ENCODE measurements around the gene CEP170B.
"Not testable (repeated sequence)": the region's sequence is repeated elsewhere in the genome, so short reads cannot be mapped to it uniquely, and the experiment has no call there.

Gene CEP170B

DNA sequence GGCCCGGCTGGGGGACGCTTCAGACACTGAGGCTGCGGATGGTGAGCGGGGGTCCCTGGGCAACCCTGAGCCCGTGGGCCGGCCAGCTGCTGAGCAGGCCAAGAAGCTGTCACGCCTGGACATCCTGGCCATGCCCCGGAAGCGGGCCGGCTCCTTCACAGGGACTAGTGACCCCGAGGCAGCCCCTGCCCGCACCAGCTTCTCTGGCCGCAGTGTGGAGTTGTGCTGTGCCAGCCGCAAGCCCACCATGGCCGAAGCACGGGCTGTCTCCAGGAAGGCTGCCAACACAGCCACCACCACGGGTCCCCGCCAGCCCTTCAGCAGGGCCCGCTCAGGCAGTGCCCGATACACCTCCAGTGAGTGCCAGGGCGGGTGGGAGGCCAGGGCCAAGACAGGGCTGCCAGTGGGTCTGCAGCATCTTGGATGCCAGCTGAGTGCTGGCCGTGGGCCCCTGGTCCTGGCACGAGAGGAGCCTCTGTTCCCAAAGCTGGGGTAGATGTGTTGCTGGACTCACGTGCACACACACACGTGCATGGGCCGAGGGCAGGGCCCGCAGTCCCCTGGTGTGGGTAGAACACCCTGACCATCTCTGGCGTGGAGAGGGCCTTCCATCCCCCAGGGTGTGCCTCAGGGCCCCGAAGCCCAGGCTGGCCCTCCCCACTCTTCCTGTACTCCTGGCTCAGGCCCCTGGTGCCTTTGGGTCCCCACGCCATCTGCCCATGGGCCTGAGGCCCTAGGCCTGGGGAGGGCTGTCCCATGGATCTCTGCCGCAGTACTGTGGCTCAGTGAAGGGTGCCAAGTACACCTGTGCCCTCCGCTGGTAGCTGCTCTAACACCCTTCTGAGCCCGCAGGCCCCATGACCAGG lies 22.8 kb downstream of the CEP170B start:
- DNase-seq (ENCODE audit: extremely low spot score, insufficient read length, low read depth) (no peak), FAIRE-seq (no peak)

DNA sequence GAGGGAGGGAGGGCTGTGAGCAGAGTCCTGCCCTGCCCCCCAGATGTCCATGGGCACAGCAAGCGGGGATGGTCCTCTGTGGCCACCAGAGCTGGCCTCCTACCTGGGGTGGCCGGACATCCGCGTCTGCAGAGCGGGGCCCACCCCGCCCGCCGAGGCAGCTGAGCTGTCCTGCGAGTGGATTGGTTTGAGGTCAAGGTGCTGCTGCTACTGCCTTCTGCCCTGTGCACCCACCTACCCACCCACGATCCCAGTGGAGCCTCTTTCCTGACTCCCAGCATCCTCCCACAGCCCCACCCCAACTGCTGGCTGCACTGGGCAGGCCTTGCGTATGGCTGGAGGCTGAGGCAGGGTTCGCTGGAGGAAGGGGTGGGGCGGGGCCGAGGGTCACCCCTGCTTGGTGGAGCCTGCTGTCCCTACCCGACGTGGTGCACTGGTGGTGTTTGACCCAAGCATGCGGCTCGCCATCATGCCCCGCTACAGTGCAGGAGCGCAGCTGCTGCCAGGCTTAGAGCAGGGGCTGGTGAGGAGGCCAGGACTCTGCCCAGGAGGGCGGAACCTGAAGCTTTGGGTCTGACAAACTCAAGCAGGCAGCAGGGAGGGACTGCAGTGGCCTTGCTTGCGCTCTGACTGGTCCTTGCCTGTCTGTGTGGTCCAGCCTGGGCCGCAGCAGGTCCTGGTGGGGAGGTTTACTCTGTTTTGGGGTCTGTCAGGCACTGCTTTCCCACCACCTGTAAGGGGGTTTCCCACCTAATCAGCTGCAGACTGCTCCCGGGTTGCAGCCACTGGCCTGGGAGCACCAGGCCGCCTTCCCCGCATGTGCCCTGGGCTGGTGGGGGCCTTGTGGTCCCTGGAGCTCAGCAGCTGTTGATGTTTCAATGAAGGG lies 23.7 kb downstream of the CEP170B start:
- no peak for DNase-seq (ENCODE audit: extremely low spot score, insufficient read length, low read depth)
- FAIRE-seq, result no peak

DNA sequence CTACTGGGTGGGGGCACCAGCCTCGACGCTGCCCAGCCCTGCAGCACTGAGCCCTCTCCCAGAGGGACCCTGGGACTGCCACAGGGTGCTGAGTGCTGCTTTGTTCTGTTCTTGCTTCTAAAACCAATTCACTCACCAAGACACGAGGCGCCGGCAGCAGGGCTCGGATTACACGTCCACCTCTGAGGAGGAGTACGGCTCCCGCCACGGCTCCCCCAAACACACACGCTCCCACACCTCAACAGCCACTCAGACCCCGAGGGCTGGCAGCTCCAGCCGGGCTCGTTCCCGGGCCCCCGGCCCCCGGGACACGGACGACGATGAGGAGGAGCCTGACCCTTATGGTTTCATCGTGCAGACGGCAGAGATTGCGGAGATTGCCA lies 24.3 kb downstream of the CEP170B start:
- no peak for FAIRE-seq

DNA sequence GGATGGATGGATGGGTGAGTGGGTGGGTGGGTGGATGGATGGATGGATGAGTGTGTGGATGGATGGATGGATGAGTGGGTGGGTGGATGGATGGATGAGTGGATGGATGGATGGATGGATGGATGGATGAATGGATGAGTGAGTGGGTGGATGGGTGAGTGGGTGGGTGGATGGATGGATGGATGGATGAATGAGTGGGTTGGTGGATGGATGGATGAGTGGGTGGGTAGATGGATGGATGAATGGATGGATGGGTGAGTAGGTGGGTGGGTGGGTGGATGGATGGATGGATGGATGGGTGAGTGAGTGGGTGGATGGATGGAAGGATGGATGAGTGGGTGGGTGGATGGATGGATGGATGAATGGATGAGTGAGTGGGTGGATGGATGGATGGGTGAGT lies 25.2 kb downstream of the CEP170B start:
- not testable (repeated sequence) for DNase-seq (ENCODE audit: extremely low spot score, insufficient read length, low read depth); FAIRE-seq

More for the DNA sequence above, 24.3 kb downstream of the CEP170B start:
- no peak for DNase-seq (ENCODE audit: extremely low spot score, insufficient read length, low read depth)

DNA sequence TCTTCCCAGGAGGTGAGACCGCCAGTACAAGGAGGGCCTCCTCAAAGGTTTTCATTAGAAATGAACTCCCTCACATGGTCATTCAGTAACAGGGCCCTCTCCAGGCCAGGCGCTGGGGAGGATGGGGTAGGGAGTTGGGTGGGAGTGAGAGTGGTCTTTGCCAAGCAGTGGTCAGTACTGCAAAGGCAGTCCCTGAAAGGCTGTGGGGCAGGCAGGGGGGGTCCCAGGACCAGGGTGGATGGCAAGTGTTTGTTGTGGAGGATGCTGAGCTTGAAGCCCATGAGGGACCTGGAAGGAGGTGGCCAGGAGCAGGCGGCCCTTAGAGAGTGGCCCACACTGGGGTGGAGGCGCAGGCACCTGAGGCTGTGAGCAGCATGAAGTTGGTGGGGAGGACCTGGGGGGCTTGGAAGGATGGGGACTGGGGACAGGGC lies 26.1 kb downstream of the CEP170B start:
- FAIRE-seq, result no peak

DNA sequence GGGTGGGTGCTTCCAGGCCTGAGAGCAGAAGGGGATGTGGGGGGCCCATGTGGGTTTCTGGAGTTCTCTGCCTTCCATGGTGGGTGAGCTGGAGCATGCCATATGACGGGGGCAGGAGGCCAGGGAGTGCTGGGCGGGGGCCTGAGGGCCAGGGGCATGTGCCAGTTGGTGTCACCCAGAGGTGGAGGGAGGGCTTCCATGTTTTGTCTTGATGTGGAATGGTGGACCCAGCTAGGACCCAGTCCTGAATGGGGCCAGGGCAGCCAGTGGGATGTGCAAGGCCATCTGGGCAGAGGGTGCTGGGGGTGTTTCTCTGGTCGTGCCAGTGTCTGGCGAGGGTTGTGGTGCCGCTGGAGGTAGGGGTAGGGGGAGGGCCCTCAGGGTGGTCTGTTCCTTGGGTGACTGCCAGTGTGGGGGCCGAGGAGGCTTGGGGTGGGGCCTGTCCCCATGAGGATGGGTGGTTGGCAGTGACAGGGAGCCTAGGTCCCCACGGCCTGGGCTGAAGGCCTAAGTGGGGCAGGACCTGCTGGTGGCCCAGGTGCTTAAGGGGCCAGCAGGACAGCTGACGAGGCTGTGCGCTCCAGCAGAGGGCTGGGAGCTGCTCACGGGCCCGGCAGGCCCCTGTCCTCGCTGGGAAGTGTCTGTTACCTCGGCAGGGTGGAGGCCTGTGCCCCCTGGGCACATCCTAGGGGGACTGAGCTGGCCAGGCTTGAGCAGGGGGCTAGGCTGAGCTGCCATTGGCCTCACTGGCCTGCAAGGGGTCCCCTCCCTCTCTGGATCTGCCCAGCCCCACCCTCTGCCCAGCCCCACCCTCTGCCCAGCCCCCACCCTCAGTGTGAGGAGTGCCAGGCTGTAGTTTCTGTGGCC lies 26.8 kb downstream of the CEP170B start:
- FAIRE-seq (no peak), DNase-seq (ENCODE audit: extremely low spot score, insufficient read length, low read depth) (no peak)

More for the DNA sequence above, 26.1 kb downstream of the CEP170B start:
- DNase-seq (ENCODE audit: extremely low spot score, insufficient read length, low read depth), result no peak

DNA sequence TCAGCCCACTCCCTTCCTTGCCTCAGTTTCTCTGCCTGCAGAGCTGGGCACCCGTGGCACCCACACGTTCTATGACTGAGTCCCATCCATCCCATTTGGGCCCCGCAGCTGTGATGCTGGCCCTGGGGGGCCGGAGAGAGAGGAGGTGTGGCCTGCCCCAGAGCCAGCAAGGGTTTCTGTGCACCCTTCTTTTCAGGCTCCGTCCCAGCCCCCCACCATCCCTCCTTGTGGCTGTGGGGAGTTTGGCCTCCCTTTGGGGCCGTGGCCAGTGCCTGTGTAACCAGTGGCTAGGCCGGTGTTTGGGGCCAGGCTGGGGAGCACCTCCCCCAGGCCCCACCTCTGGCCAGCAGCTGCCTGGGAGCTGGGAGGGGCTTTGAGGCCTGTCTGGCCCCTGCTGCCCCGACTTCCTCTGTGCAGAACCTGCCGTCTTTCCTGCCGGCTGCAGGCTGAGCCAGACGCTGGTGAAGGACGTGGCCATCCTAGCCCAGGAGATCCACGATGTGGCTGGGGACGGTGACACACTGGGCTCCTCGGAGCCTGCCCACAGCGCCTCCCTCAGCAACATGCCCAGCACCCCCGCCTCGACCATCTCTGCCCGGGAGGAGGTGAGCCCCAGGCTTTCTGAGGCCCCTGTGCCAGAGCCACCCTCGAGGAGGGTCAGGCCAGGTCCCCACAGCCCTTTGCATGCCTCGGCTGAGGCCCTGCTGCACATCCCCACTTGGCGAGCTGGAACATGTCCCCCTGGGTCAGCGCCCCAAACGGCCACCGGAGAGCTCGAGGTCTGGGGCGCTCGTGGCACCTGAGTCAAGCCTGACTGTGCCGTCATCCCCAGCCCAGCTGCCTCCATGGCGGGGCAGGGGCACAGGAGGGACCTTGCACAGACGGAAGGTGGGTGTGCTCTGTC lies 27.7 kb downstream of the CEP170B start:
- no peak for FAIRE-seq
- no peak for DNase-seq (ENCODE audit: extremely low spot score, insufficient read length, low read depth)

DNA sequence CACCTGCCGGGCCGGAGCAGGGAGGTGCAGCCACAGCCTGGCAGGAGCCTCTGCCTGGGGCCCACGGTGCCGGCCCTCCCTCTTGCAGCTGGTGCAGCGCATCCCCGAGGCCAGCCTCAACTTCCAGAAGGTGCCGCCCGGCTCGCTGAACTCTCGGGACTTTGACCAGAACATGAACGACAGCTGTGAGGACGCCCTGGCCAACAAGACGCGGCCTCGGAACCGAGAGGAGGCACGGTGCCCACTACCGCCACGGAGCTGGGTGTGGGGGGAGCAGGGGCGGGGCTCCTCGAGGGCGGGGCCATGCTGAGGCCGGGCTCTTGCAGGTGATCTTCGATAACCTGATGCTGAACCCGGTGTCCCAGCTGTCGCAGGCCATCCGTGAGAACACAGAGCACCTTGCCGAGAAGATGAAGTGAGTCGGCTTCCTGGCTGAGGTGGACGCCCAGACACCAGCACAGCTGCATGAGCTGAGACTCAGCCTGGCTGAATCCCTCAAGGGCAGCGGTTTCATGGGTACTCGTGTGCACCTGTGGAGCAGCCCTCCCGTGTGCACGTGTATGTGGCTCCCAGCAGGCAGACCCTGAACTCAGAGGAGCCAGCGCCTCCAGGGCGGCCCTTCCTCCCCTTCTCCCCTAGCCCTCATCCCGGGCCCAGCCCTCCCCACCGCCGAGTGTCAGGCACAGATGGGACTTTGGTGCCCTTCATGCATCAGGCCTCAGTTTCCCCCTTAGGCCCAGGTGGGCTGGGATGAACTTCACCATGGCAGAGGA lies 28.6 kb downstream of the CEP170B start:
- no peak for FAIRE-seq
- DNase-seq (ENCODE audit: extremely low spot score, insufficient read length, low read depth), result no peak

DNA sequence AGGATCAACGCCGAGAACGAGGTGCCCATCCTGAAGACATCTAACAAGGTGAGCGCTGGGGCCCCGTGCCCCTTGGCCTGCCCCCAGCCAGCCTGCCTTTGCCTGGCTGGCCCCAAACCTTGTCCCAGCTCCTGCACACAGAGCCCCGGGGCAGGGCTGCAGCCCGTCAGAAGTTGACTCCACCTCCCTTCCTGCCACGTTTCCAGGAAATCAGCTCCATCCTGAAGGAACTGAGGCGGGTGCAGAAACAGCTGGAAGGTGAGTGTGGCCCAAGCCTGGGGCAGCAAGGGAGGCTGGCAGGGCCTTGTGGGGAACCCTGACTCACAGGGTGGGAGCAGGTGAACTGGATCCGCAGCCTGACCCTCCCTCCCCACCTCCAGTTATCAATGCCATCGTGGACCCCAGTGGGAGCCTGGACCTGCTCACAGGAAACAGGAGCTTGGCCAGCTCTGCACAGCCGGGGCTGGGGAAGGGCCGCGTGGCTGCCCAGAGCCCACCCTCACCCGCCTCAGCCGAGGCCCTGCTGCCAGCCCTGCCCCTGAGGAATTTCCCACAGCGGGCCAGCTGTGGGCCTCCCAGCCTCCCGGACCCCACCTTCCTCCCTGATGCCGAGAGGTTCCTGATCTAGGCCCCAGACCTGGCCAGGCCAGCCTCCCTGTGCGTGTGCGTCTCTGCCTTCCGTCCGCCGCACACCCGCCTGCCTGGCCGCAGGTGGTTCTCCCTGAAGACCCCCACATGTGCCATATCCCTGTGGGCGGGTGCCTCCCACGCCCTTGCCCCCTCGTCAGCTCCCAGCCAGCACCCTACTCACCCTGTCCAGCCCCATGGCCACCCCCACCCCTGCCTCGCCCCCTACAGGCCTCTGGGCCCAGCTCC lies 29.5 kb downstream of the CEP170B start:
- no peak for DNase-seq (ENCODE audit: extremely low spot score, insufficient read length, low read depth)
- FAIRE-seq, result no peak

DNA sequence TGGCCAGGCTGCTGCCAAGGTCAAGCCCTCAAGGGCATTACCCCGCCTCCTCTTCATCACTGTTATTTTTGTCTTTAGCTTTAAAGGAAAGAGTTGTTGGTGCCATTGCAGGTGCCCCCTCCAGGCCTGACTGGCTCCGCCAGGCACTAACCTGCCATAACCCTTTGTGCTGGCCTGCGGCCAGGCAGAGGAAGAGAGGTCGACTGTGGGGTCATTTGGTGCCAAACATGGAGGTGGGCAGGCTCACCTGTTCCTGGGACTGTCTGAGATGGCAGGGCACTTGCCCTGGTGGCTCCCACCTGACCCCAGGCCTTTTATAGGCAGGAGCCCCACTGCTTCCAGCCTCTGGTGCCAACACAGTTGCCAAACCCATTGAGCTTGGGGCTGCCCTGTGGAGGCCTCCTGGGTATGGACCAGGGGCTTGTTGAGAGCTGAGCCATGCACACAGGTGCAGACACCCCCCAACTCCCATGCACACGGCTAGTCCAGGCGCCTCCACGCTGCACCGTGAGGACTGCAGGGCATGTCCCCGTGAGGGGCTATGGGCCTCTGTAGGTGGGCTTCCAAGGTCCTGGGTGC lies 30.2 kb downstream of the CEP170B start:
- DNase-seq (ENCODE audit: extremely low spot score, insufficient read length, low read depth) (no peak), FAIRE-seq (no peak)

DNA sequence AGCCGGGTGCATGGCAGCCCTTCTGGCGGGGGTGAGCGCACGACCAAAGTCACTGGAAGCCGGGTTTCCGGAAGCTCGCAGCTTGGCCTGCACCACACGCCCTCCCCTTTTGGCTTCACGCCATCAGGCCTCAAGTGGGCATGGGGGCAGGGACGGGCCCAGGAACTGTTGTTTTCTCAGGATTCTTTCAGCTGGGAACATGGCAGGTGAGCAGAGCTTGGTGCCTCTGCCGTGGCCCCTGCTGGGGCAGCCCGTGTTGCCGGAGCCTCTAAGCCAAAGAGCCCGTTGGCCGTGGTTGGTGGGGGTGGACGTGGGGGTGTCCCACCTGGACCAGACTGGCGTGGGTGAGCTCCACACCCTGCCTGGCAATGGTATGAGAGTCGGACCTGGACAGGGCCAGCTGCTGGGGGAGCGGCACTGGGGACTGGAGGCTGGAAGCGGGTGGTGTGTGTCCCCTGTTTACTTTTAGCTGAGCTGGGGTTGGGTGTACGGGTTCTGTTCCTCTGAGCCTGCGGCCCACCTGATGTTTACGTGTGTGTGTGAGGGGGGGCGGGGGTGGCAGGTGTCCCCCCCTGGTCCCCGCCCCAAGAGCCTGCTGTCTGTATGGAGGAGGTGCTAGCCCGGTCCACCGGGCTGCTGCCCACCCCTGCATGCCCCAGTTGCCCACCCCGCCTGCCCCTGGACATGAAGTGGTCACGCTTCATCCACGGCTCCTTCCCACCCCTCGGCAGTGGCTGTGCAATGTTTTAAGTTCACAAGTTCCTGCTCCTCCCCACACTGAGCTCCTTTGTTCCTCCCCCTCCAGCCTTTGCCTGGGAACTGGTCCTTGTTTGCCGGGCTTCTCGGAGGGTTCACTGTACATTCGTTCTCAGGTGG lies 31.0 kb downstream of the CEP170B start:
- FAIRE-seq (no peak), DNase-seq (ENCODE audit: extremely low spot score, insufficient read length, low read depth) (no peak)

DNA sequence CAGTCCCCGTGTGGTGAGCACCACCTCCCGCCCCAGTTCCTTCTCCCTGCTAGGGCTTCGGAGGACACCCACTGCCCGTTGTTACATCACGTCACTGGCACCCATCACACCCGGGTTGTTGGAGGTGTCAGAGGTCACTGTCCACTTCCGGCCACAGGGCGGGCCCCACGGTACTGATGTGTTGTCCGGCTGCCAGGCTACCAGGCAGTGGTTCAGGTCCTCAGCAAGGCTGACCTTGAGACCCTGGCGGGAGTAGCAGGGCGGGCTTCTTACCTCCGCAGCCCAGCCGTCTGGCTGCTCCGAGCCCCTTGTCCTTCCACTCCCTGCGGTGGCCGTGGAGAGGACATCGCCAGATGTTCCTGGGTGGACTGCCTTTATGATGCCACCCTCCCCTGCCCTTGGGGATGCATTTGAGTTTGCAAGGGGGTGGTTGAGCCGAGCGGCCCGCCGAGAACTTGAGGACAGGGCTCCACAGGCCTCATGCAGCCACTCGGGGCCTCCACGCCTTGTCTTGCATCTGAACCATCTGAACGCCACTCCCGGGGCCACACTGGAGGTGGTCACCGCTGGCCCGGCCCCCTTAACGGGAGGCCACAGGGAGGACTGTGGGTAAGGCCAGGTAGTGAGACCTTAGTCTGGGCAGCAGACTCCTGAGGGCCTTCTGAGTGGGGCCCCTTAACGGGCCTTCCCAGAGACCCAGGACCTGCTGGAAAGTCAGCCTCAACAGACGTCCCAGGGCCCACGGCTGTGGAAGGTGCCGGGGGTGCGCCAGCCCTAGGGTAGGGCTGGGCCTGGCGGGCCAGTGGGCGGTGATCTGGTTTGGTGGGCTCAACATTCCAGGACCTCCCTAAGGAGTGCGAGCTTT lies 32.5 kb downstream of the CEP170B start:
- DNase-seq (ENCODE audit: extremely low spot score, insufficient read length, low read depth) (no peak), FAIRE-seq (no peak)

DNA sequence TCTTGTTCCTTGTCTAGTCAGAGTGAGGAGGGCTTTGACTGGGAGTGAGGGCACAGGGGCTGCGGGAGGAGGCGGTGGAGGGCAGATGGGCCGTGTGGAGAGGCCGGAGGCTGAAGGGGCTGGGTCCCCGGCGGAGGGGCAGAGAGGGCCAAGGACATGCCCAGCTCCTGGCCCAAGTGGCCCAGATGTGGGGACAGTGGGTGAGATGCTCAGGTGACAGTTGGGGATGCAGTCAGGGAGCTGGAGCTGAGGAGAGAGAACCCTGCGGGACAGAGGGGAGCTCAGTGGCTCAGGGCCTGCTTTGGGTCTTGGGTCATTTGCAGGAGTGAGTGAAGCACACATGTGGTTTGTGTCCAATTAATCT lies 33.1 kb downstream of the CEP170B start:
- DNase-seq (ENCODE audit: extremely low spot score, insufficient read length, low read depth) (no peak), FAIRE-seq (no peak)

DNA sequence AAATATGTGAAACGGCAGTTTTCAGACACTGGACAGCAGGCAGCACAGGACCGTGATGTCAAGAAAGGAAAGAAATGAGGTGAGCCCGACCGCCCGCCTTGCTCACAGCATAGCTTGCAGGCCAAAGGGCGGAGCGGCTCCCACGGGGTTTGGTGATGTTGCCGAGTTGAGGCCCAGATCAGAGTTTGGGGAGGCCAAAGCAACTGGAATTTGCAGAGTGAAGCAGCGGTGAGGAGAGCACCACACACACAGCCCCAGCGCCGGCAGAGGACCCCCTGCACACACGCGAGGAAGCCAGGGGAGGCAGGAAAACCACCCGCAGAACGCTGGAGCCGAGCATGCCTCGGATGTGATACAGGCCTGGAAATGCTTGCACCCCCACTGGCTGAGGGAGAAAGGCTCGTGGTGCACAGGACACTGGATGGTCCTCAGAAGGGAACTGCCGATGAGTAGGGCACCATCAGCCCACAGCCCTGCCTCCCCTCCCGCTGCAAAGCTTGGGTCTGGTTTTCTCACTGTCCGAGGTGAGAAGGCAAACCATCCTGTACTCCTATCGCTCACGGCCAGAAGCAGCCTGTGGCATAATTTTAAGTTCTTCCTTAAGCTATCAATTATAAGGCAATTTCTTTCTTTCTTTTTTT lies 33.9 kb downstream of the CEP170B start:
- no peak for FAIRE-seq
- DNase-seq (ENCODE audit: extremely low spot score, insufficient read length, low read depth), result no peak

DNA sequence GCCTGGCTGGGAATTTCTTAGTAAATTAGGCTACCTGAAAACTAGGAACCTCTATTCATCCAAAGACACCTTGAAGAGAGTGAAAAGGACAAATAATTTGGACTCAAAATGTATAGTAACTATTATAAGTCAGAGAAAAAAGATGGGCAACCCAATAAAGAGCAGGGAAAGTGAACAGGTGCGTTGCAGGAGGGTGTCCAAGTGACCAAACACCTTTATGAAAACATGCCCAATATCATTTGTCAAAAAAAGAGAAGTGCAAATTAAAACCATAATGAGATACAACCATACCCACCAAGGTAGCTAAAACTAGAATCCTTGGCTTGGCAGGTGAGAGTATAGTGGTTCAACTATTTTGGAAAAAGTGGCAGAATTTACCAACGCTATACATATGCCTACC lies 34.7 kb downstream of the CEP170B start:
- no peak for FAIRE-seq

More for the DNA sequence above, 34.7 kb downstream of the CEP170B start:
- DNase-seq (ENCODE audit: extremely low spot score, insufficient read length, low read depth), result no peak

All from GM18507 (cell line).